K562 (cell line): ENCODE measurements around the gene TAF15. TPM values are rescaled to one million over a fixed set of nuclear protein-coding genes. Genes with fewer than 3 reads are reported as not detected.
A peak's percentile ranks its signal among the peaks of the same experiment; 100 is the strongest.

ENCODE experiments used
- ATF1 ChIP-seq, 2 experiments: fragments of 450-650 bp in 1 of 2; IDR thresholded peaks; 2 replicates each; pipeline ENCODE4 v1.6.1; 2016; ENCODE audit warnings: missing compliant biosample characterization in 1 of 2, missing genetic modification characterization in 1 of 2
- CBFB ChIP-seq: sonication (generic); formaldehyde crosslinking; IDR thresholded peaks from 2 replicates; pipeline ENCODE4 v1.4.0; 2020; ENCODE audit warnings: mild to moderate bottlenecking, missing genetic modification reagents
- ESRRA ChIP-seq: fragments of 450-650 bp; IDR thresholded peaks from 2 replicates; pipeline ENCODE4 v1.6.1; 2014; ENCODE audit warnings: low read depth, mild to moderate bottlenecking, moderate library complexity, borderline replicate concordance
- GABPA ChIP-seq: fragments of 200-800 bp; sonication (Bioruptor generic); conservative IDR thresholded peaks from 2 replicates; pipeline ENCODE4 v1.6.1; 2016; ENCODE audit warnings: low read depth, missing genetic modification characterization, missing compliant biosample characterization
- HNRNPLL ChIP-seq: fragments of 200-400 bp; formaldehyde crosslinking; IDR thresholded peaks from 2 replicates; pipeline ENCODE4 v1.6.1; 2017; ENCODE audit warnings: low read length, low read depth, mild to moderate bottlenecking; ENCODE audit not compliant: poor library complexity, severe bottlenecking
- L3MBTL2 ChIP-seq: fragments of 450-650 bp; IDR thresholded peaks from 2 replicates; pipeline ENCODE4 v1.6.1; 2016; ENCODE audit warnings: mild to moderate bottlenecking, moderate library complexity
- NR4A1 ChIP-seq, 2 experiments: fragments of 250-450 bp in 1 of 2; fragments of 450-650 bp in 1 of 2; sonication (Bioruptor Pico) in 1 of 2; IDR thresholded peaks; 2 replicates each; pipeline versions ENCODE4 v1.4.0 to v1.6.1; 2016 to 2020; ENCODE audit warnings: mild to moderate bottlenecking in 2 of 2, missing compliant biosample characterization in 1 of 2, missing genetic modification characterization in 1 of 2, moderate library complexity in 1 of 2
- PCBP1 ChIP-seq: fragments of 200-400 bp; formaldehyde crosslinking; IDR thresholded peaks from 2 replicates; pipeline ENCODE4 v1.6.1; 2018; ENCODE audit warnings: mild to moderate bottlenecking, low read depth, low read length; ENCODE audit not compliant: poor library complexity, severe bottlenecking
- PURB ChIP-seq: sonication (generic); formaldehyde crosslinking; IDR thresholded peaks from 2 replicates; pipeline ENCODE4 v1.9.0; 2021; ENCODE audit warnings: low read depth, mild to moderate bottlenecking, missing genetic modification reagents
- RBM39 ChIP-seq: fragments of 200-400 bp; formaldehyde crosslinking; optimal IDR thresholded peaks from 2 replicates; pipeline ENCODE3; 2018; ENCODE audit warnings: low read depth, low read length
- SAFB ChIP-seq: fragments of 200-400 bp; formaldehyde crosslinking; IDR thresholded peaks from 2 replicates; pipeline ENCODE4 v1.6.1; 2017; ENCODE audit warnings: low read depth, low read length, borderline replicate concordance
- SP2 ChIP-seq: IDR thresholded peaks from 2 replicates; pipeline ENCODE4 v1.6.1; 2011; ENCODE audit warnings: mild to moderate bottlenecking, low read depth, low read length, moderate library complexity; ENCODE audit not compliant: poor library complexity, severe bottlenecking; ENCODE audit errors: extremely low read depth
- STAG1 ChIP-seq: sonication (generic); formaldehyde crosslinking; IDR thresholded peaks from 2 replicates; pipeline ENCODE4 v1.5.0; 2020; ENCODE audit warnings: missing genetic modification reagents, borderline replicate concordance
- STAT6 ChIP-seq: sonication (generic); formaldehyde crosslinking; IDR thresholded peaks from 2 replicates; pipeline ENCODE4 v1.8.1; 2023; ENCODE audit warnings: mild to moderate bottlenecking, missing genetic modification reagents
- THAP12 ChIP-seq: fragments of 250-450 bp; sonication (Bioruptor Pico); IDR thresholded peaks from 2 replicates; pipeline ENCODE4 v1.9.0; 2021; ENCODE audit warnings: mild to moderate bottlenecking, inconsistent platforms
- THRB ChIP-seq: fragments of 450-650 bp; formaldehyde crosslinking; conservative IDR thresholded peaks from 2 replicates; pipeline ENCODE4 v1.4.0; 2022; ENCODE audit warnings: mild to moderate bottlenecking, missing genetic modification characterization
- YY1 ChIP-seq, 3 experiments: IDR thresholded peaks; 2 replicates each; pipeline ENCODE4 v1.6.1; 2011; ENCODE audit warnings: low read length in 2 of 3, mild to moderate bottlenecking in 2 of 3, moderate library complexity in 2 of 3, borderline replicate concordance in 1 of 3, control low read depth in 1 of 3, low read depth in 1 of 3; ENCODE audit not compliant: insufficient read depth in 3 of 3, insufficient replicate concordance in 2 of 3, control insufficient read depth in 1 of 3, insufficient read length in 1 of 3; ENCODE audit errors: extremely low read depth in 1 of 3
- ZNF41 ChIP-seq: fragments of 250-450 bp; sonication (Bioruptor Pico); conservative IDR thresholded peaks from 2 replicates; pipeline ENCODE4 v1.4.0; 2020; ENCODE audit warnings: mild to moderate bottlenecking
- polyA plus RNA-seq, 8 experiments: library from polyadenylated mRNA; depleted of rRNA in 4 of 8; stranded (reverse) in 5 of 8; unstranded in 3 of 8; fragments of >200 nt; fragmentation: Nextera tagmentation in 2 of 8; fragmentation: Illumina TruSeq in 1 of 8; extraction: Ambion mirVana in 2 of 8; extraction: Trizol in 1 of 8; gene quantifications; 2 replicates each; pipeline versions ENCODE4 v1.2.1 to v1.2.3, GENCODE V29; 2011 to 2014; ENCODE audit warnings: inconsistent platforms in 1 of 8, missing spikeins in 1 of 8
- total RNA-seq, 7 experiments: library from RNA; depleted of rRNA in 6 of 7; stranded (reverse); fragments of >200 nt in 6 of 7; fragmentation: Illumina TruSeq in 2 of 7; extraction: Trizol in 2 of 7; gene quantifications; 2 replicates each; pipeline versions ENCODE4 v1.2.1 to v1.2.3, GENCODE V29; 2011 to 2021; ENCODE audit warnings: low replicate concordance in 1 of 7

Gene TAF15
- total and polyA plus RNA-seq, 9 of the 15 experiments (the other 6 are each of a cell fraction or from before 2014, with no cell fraction given): 4.1 to 272 (median 56.8) TPM

- TF ChIP-seq PCBP1 (peak; percentile 69), CBFB (CRISPR knock-in tag) (no peak), RBM39 (no peak), ATF1 (CRISPR knock-in tag; IDR thresholded peaks at IDR 0.05) (no peak), ATF1 (tag; IDR thresholded peaks at IDR 0.05) (peak; percentile 64; the same call in 1 of the 2 replicates), NR4A1 (CRISPR knock-in tag; IDR thresholded peaks at IDR 0.05) (no peak), NR4A1 (tag; IDR thresholded peaks at IDR 0.05) (0 out of 2 replicates have a peak, but pooled peaks have one; percentile 29), ZNF41 (CRISPR knock-in tag) (no peak), GABPA (tag) (0 out of 2 replicates have a peak, but pooled peaks have one; percentile 32), ESRRA (peak; percentile 63), HNRNPLL (peak; percentile 43), THRB (CRISPR knock-in tag) (no peak), SP2 (no peak), THAP12 (CRISPR knock-in tag) (peak; percentile 55; the same call in 1 of the 2 replicates), L3MBTL2 (peak; percentile 97), PURB (CRISPR knock-in tag) (no peak), YY1 (IDR thresholded peaks at IDR 0.05; ENCODE audit: borderline replicate concordance in 1 of 3, control insufficient read depth in 1 of 3, extremely low read depth in 1 of 3, insufficient read depth in 3 of 3, insufficient read length in 1 of 3, insufficient replicate concordance in 2 of 3, low read depth in 1 of 3, low read length in 2 of 3) (peak in 2 of 3 experiments; percentile 37 to 43), STAG1 (CRISPR knock-in tag) (peak; percentile 76; the same call in 1 of the 2 replicates), STAT6 (CRISPR knock-in tag) (no peak; the same call in 1 of the 2 replicates), SAFB (peak; percentile 11; the same call in 1 of the 2 replicates)
Observed at GRCh38 chr17:35764123-35764991, 44.9 kb upstream of the TAF15 start (continued).
